Adrenal gland (tissue), 12 donors: ENCODE results near the gene WWC2. TPM values are rescaled to one million over a fixed set of nuclear protein-coding genes. Genes with fewer than 3 reads are reported as not detected.
A peak's percentile ranks its signal among the peaks of the same experiment; 100 is the strongest.

Experiments used
- DNase-seq, 7 donors: peaks; one replicate each; pipeline ENCODE4 v3.0.0-alpha.2; 2019 to 2020
- H3K27ac ChIP-seq, 5 donors: fragments of 200-600 bp; sonication (generic) in 4 of 5; 1 replicate in 3 of 5; 2 replicates in 2 of 5; pipeline versions ENCODE4 v1.5.1 to v1.8.0; 2016 to 2020; ENCODE audit warnings: mild to moderate bottlenecking in 1 of 5
- H3K27me3 ChIP-seq: fragments of 200-600 bp; 2 replicates; pipeline ENCODE4 v1.8.0; 2021
- H3K36me3 ChIP-seq, 2 donors: fragments of 200-600 bp; replicated peaks in 1 of 2; 1 replicate in 1 of 2; 2 replicates in 1 of 2; pipeline versions ENCODE4 v1.5.1 to v1.8.0; 2018 to 2022
- H3K4me1 ChIP-seq, 2 donors: fragments of 200-600 bp; replicated peaks in 1 of 2; 1 replicate in 1 of 2; 2 replicates in 1 of 2; pipeline versions ENCODE4 v1.5.1 to v1.8.0; 2018 to 2021
- H3K4me3 ChIP-seq, 4 donors: fragments of 200-600 bp; sonication (generic) in 3 of 4; one replicate each; pipeline ENCODE4 v1.5.1; 2016 to 2018
- H3K9me3 ChIP-seq, 3 donors: fragments of 200-600 bp; sonication (generic) in 1 of 3; replicated peaks in 1 of 3; 1 replicate in 2 of 3; 2 replicates in 1 of 3; pipeline versions ENCODE4 v1.5.1 to v1.8.0; 2016 to 2021
- CTCF ChIP-seq, 6 experiments: fragments of 450-650 bp in 4 of 6; fragments of 200-600 bp in 2 of 6; sonication (generic) in 1 of 6; IDR thresholded peaks; 1 replicate in 5 of 6; 2 replicates in 1 of 6; pipeline versions ENCODE4 v1.5.1 to v1.8.0; 2016 to 2021; ENCODE audit warnings: antibody characterized with exemption in 6 of 6, mild to moderate bottlenecking in 2 of 6, moderate library complexity in 1 of 6
- POLR2A ChIP-seq, 2 donors: fragments of 450-650 bp; IDR thresholded peaks; one replicate each; pipeline ENCODE4 v1.6.1; 2017; ENCODE audit warnings: antibody characterized with exemption in 2 of 2, mild to moderate bottlenecking in 2 of 2, moderate library complexity in 1 of 2
- WGBS, 4 donors: extraction: QIAGEN DNeasy Blood & Tissue Kit in 2 of 4; methylation state at CpG; one replicate each; pipeline versions ENCODE4 v1.1.5 to v1.1.7; 2013 to 2017; 5-methylcytosine and 5-hydroxymethylcytosine counted together
- intact Hi-C, 2 donors: fragments of 100-400 bp; cut with DNase I; formaldehyde crosslinking; loops; one replicate each; pipeline versions ENCODE4 v1.14.1 to v1.15.0; 2022 to 2023
- polyA plus RNA-seq, 3 donors: library from polyadenylated mRNA; stranded (reverse); fragments of 200-250 nt in 2 of 3; fragments of 350-450 nt in 1 of 3; fragmentation: Illumina TruSeq in 1 of 3; extraction: RNeasy Lipid Tissue Mini Kit (QIAGEN cat#74804) in 1 of 3; gene quantifications; one replicate each; pipeline ENCODE4 v1.2.3, GENCODE V29; 2013 to 2014
- total RNA-seq, 9 donors: library from RNA; depleted of rRNA in 4 of 9; stranded (reverse); fragments of >200 nt in 4 of 9; fragments of 120-200 nt in 1 of 9; fragmentation: NEBNext Ultra II Directional in 1 of 9; extraction: Animal tissue kit (Norgen Biotek cat#: 25700) in 1 of 9; gene quantifications; one replicate each; pipeline versions ENCODE4 v1.1.0 to v1.2.4, GENCODE V29; 2013 to 2023
- donor health status: healthy with polysubstance abuse.
- donor health status: Bipolar disorder and iron deficiency.
- donor health status: DM: yes; HTN: yes; CAD: no.
- donor health status: DM: no; HTN: no; CAD: no.
- donor health status: DM: no; HTN: no; CAD: no.
- donor health status: DM: yes; HTN: yes; CAD: no.

WWC2 gene
- total and polyA plus RNA-seq, 12 donors, result 3.1 to 27.9 (median 17.4) TPM

- intact Hi-C loops, result no loop called here
- H3K27me3 ChIP-seq, result peaks cover 7% of the 10 kb centered on the region
- H3K36me3 ChIP-seq, result no peaks in the 10 kb centered on the region
- DNase-seq, result peak in 1 of 7 donors; percentile 20
- no peaks in the 10 kb centered on the region for H3K9me3 ChIP-seq
- no peaks in the 10 kb centered on the region for H3K4me1 ChIP-seq
- TF ChIP-seq CTCF (IDR thresholded peaks at IDR 0.05), result no peak
- TF ChIP-seq POLR2A (IDR thresholded peaks at IDR 0.05), result no peak
- no peak overlapping the region for H3K4me3 ChIP-seq
- no peak overlapping the region for H3K27ac ChIP-seq
- WGBS, 4 donors, result 72 to 82% (median 76%) methylated on average over 8 to 10 of the region's 10 CpGs
Observed at GRCh38 chr4:183329954-183330742, 231.1 kb downstream of the WWC2 start.

- 83 to 100% (median 92%) methylated on average over 2 of the region's 2 CpGs for WGBS, 4 donors
- Histone ChIP-seq H3K4me1 (no peaks in the 10 kb centered on the region), H3K27me3 (peaks cover 13% of the 10 kb centered on the region), H3K9me3 (no peaks in the 10 kb centered on the region), H3K4me3 (no peak overlapping the region), H3K36me3 (no peaks in the 10 kb centered on the region), H3K27ac (no peak overlapping the region)
- intact Hi-C loops, result no loop called here
- TF ChIP-seq POLR2A (IDR thresholded peaks at IDR 0.05) (no peak), CTCF (IDR thresholded peaks at IDR 0.05) (no peak)
- DNase-seq, result peak in 1 of 7 donors; percentile 18
Observed at GRCh38 chr4:183330841-183331240, 231.8 kb downstream of the WWC2 start.

GRCh38 chr4:183332447-183332846 lies 233.4 kb downstream of the WWC2 start:
- 70 to 87% (median 74%) methylated on average over 11 of the region's 11 CpGs for WGBS, 4 donors
- TF ChIP-seq CTCF (IDR thresholded peaks at IDR 0.05), result no peak
- TF ChIP-seq POLR2A (IDR thresholded peaks at IDR 0.05), result no peak
- Histone ChIP-seq H3K27me3 (peaks cover 19% of the 10 kb centered on the region), H3K36me3 (no peaks in the 10 kb centered on the region), H3K9me3 (no peaks in the 10 kb centered on the region), H3K4me3 (no peak overlapping the region), H3K4me1 (no peaks in the 10 kb centered on the region), H3K27ac (no peak overlapping the region)
- peak in 1 of 7 donors; percentile 14 for DNase-seq
- intact Hi-C loops, result no loop called here

- 87 to 96% (median 89%) methylated on average over 9 of the region's 9 CpGs for WGBS, 4 donors
Observed at GRCh38 chr4:183333202-183333601, 234.1 kb downstream of the WWC2 start.

More at GRCh38 chr4:183333202-183333601, 234.1 kb downstream of the WWC2 start:
- H3K4me1 ChIP-seq, result no peaks in the 10 kb centered on the region
- no peaks in the 10 kb centered on the region for H3K36me3 ChIP-seq
- intact Hi-C loops, result no loop called here
- no peaks in the 10 kb centered on the region for H3K9me3 ChIP-seq
- no peak overlapping the region for H3K4me3 ChIP-seq
- H3K27me3 ChIP-seq, result peaks cover 19% of the 10 kb centered on the region
- no peak for DNase-seq
- no peak for TF ChIP-seq POLR2A (IDR thresholded peaks at IDR 0.05)
- no peak for TF ChIP-seq CTCF (IDR thresholded peaks at IDR 0.05)
- no peak overlapping the region for H3K27ac ChIP-seq
